HG03135 (cell line): ENCODE results near the gene ARHGDIB.

Experiments used
- ATAC-seq: cut with Tn5 transposase; IDR thresholded peaks from one replicate; pipeline ENCODE4 v1.9.1; 2021; ENCODE audit warnings: mild to moderate bottlenecking, moderate library complexity; ENCODE audit not compliant: unreplicated experiment

The ARHGDIB gene

DNA sequence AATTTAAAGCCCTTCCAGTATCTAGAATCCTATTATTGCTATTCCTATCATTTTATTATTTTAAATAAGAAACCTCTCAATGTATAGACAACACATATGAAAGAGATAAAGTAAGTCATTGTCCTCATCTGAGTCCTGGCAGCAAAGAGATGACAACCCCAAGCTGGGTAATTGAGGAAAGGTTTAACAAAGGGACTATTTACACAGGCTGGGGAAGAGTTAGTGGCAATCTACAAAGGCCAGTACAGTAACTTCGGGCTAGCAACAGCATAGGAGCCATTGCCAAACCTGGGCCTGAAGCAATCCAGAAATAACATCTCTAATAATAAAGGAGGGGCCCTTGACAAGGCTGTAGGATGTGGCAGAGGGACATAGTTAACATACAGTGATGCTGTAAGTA lies 22.6 kb upstream of the ARHGDIB start:
- ATAC-seq, result no peak

DNA sequence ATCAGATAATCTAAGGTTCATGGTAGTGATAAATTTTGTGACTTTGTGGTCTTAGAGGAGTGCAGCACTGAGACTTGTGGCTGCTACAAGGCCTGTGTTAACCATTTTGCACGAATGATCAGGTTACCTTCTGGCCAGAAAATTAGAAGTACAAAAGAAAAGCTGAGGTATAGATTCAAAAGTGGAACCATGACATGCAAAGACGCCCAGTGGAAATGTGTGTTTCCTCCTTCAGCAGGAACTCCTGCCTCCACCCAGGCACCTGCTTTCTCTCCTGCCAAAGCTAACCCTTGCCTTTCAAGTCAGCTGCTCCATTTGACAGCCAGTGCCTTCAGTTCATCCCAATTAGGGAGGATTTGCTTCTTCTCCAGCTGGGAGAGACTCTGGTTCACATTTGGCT lies 21.6 kb upstream of the ARHGDIB start:
- no peak for ATAC-seq

DNA sequence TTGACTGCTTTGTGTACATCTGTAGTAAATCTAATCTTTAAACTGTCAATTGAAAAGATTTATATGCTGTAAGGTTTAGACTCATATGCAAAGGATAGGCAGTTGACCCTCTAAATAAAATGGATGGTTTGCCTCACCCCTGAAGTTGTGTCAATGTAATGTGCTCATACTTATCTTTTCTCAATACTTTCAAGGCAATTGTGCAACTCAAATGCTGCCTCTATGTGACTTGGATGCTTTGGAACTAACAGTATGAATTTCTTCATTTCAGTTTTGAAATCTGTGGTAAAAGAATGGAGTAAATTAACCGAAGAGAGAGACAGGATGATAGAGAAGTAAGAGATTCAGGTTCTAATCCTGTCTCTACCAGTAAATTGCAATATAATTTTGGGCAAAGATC lies 21.2 kb upstream of the ARHGDIB start:
- ATAC-seq, result no peak

DNA sequence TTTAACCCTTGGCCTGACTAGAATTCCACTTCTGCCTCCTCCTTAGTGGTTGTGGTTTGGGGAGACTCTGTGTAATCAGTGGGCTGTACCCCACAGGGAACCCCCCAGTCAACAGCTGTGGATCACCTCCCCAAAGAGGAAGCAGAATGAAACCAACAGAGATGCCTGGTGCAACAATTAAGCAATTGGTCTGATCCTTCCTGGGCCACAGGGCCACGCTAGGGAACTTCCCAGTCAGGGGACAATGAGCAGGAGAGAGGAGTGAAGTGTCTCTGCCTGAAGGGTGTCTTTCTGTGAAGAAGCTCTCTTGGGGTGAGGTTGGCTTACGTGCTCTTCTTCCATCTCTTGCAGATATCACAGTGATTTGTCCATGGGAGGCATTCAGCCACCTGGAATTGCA lies 19.6 kb upstream of the ARHGDIB start:
- ATAC-seq, result no peak

DNA sequence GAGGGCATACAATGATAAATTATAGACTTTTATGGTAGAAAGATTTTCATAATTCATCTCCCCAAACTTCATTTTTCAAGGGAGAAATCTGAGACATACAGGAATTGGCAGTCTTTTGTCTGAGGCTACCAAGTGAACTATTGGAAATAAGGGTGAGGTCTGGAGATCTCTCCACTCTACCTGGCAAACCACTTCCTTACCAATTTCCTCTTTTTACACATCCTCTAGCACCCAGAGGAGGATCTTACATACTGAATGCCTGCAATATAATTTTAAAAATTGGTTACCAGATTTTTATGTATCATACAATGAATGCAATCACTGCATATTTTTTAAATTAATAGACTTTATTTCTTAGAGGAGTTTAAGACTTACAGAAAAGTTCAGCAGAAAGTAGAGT lies 18.1 kb upstream of the ARHGDIB start:
- no peak for ATAC-seq

DNA sequence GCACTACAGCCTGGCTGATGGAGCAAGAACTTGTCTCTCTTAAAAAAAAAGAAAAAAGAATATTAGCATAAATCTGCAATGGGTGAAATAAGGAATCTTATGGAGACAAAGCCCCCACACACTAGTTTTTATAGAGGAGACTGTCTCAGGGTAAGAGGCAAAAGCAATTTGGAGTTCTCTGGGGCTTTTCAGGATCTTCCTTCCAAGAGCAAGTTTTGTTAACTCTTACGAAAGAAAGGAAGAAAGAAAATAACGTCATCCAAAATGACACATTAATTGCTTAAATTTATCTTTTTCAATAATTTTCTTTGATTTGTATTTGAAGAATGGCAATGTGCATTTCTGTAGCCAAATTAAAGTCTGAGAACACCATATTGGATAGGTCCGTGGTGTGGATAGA lies 15.3 kb upstream of the ARHGDIB start:
- no peak for ATAC-seq

DNA sequence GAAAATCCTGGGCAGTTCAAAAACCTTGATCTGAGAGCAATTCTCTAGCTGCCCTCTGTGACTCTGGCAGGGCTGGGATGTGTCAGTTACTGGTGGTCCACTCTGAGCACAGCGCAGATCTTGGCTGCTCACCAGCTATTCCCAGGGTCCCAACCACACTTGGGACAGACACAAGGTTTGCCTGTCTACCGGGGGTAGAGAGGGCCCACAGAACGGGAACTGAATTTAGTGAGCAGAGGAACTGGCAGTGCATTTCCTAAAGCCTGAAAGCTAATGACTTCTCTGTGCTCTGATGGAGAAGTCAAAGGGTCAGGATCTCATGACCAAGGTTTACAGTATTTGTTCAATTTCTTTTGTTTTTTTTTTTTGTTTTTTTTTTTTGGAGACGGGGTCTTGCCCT lies 14.1 kb upstream of the ARHGDIB start:
- ATAC-seq, result no peak

DNA sequence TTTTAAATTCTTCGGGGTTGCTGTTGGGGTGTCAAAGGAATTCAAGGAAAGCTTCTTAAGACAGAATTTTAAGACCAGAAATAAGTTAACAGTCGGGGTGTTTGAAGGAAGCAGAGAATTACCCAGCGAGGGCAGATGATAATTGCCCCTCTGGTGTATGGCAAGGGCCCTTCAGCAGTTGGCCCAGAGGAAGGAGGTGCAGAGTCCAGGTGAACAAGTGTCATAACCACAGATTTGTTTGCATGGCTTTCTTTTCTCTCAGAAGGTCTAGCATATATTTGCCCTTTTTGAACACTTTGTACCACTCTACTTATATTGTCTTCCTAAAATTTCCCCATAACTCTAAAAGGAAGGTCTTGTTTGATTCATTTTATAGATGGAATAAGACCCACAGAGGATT lies 13.2 kb upstream of the ARHGDIB start:
- no peak for ATAC-seq

DNA sequence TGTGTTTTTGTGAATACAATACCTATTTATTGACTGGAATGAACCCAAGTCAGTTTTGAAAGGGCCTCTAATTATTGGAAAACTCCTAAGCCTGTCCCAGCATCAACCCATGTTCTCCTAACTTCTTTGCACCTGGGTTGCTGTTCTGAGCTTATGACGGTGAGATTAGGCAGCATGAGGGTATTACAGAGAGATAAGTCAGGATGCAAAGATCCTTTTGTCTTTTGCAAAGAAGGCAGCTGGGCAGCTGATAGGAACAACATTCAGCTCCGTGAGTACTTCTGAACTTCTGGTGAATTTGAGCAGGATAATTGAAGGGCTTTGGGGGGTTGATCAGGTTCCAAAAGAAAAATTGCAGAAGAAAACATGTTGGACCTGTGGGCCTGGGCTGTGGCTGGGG lies 11.4 kb upstream of the ARHGDIB start, which contains the start of gene PDE6H:
PDE6H (plus strand) TSS at position 227 of the 400 bp plus-strand sequence. CDS start 4,971 bp downstream, outside the sequence.
- ATAC-seq, result no peak

DNA sequence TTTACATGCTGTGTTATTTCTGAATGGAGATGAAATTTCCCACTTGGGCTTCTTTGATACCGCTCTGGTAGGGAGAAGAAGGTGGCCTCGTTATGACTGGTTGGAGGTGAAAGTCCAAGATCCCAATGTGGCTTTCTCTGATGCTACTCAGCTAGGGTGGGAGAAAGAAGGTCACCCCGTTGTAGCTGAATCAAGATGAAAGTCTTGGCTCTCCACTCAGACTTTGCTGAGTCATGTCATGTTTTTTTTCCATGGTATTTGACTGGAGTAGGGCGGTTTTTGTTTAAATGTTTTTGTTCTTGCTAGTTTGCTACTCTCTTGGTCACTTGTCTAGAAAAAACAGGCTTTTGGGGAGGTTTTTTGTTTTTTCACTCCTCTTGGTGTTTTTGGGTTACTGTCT lies 9.1 kb upstream of the ARHGDIB start:
- ATAC-seq, result no peak

DNA sequence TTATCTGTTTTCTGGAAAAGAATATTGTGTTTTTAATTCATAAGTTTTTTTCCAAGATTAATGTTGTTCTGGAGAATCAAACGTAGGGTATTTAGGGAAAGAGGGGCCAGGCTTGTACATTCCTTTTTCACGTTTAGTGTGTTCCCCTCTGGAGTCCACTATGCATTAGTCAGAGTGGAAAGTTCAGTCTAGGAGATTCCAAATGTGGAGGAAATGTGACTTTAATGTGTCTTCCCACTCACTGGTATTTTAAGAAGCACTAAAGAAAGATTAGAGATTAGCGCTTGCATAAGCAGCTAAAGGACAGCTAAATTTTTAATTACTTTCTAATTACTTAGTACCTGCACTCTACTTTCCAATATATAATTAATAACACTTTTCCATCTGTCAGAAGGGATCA lies 7.1 kb upstream of the ARHGDIB start:
- ATAC-seq, result no peak

DNA sequence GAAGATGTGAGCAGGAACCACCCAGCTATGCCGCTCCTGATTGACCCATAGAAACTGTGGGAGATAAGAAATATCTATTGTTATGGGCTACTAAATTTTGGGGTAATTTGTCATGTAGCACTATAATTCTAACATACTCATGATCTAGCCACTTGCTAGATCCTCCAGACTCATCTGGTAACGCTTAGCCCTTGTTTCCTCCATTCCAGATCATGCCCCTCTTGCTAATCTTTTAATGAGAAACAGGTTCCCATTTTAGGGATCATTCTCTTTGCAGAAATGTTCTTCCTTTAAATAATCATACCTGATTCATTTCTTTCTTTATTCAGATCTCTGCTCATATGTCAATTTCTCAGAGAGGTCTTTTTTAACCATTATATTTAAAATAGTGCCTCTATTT lies 3.8 kb upstream of the ARHGDIB start:
- no peak for ATAC-seq

DNA sequence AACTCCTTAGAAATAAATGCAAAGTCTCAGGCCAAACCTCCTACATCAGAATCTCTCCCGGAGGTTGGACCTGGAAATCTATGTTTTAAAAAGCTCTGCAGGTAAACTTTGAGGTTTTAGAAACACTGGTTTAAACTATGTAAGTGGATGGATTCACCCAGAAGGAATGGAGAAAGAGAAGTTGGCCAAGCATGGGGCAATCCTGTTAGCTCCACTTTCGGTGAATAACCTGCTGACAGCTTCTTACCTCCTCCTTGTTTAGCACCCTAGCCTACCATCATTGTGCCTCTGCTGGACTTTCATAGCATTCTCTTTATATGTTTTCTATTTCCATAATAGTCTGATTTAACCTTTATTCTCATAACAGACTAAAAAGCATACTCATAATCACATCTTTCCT lies 3.0 kb upstream of the ARHGDIB start:
- no peak for ATAC-seq

DNA sequence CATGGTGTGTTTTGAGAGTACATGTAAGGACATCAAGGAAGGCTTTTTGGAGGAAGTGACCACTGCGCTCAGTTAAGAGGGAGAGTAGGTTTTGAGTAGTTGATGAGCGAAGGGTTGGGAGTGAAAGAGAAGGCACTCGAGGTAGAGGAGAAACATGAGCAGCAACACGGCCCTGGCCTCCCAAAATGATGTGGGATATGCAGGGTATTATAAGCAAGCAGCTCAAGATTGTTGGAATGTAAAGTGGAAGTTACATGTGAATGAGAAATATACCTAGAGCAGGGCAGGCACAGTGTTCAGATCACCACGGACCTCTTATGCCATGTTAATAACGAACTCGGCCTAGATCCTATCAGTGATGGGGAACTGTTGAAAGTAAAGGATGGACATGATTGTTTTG lies 2.1 kb upstream of the ARHGDIB start:
- no peak for ATAC-seq

DNA sequence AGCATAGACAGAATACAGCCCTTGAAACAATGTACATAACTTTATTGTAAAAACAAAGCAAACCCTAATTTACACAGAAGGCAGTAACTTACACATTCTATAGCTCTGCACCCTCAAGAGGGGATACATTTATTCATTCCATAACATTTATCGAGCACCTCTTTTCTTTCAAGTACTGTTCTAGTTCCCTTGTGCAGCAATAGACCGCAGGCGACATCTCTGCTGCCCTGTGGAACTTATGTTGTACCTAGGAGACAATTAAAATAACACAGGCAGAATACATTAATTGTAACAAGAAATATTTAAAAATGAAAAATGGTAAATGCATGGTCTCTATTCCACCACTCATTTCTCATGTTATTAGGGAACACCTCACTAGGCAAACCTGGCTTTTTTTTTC lies 1.4 kb upstream of the ARHGDIB start:
- ATAC-seq, result no peak

DNA sequence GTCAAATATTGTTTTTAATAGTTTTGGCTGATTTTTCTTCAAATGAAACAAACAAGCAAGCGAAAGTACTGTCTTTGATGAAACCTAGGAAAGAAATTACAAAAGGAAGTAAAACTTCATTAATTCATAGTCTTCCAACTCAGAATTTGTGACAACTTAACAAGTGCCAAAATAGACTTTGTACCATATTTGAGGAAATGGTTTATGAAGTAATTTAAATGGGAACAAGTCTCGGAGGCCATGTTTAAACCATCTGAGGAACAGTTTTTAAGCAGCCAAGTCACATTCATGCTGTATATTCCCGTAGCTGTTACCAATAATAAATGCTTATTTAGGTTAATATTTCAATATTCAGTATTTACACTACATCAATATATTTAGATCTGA lies 745 bp upstream of the ARHGDIB start:
- ATAC-seq, result no peak

DNA sequence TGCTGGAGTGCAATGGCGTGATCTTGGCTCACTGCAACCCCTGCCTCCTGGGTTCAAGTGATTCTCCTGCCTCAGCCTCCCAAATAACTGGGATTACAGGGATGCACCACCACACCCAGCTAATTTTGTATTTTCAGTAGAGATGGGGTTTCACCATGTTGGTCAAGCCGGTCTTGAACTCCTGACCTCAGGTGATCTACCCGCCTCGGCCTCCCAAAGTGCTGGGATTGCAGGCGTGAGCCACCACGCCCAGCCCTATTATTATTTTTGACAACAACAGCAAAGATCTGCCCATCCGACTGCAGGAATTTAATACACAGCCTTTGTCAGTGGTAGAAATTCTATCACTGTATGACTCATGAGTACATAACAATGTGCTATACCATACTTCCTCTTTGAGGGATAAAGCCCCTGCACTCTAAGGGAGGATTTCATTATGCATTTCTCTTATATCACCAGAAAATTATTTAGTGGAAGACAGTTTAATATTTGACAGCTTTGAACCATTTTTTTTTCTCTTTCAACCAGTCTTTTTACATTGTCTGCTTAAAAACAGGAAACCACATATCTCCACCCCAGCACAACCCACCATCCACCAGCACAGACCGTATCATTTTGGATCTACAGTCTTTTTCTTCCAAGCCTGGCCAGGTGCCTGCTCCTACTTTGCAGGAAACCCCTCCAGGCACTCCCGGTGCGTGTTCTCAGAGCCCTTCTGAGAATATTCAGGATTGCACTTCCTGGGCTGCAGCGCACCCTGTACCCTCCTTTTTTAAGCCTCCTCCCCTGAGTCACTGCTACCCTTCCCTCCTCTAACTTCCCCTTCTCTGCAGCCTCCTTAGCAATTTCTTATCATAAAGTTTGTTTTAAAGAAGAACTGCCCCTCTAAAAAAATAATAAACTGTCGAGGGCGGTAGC lies 594 bp downstream of the ARHGDIB start:
- peak; percentile 42 for ATAC-seq

DNA sequence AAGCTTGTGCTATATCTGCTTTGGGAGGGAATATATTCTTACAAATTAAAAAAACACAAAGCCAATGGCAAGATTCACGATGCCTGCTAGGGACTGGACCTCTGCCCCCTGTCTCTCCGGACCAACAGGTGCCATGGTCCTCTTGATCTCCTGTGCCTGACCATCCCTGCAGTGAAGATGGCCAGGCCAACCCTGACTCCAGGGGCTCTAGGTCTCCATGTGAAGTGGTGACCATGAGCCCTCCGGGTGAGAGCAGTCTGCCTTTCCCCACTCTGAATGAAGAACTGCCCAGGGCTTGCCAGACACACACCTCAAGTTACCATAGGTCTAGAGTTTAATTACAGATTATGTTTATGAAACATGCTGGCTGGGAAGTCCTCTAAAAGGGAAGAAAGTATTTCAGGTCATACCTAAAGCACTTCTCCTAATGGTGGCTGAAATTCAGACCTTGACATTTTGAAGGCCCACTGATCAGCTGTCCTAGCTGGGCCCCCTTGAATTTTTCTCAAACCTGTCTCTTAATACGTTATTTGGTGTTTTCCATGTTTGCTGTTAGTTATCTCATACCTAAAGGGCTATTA lies 1.4 kb downstream of the ARHGDIB start:
- ATAC-seq, result no peak

DNA sequence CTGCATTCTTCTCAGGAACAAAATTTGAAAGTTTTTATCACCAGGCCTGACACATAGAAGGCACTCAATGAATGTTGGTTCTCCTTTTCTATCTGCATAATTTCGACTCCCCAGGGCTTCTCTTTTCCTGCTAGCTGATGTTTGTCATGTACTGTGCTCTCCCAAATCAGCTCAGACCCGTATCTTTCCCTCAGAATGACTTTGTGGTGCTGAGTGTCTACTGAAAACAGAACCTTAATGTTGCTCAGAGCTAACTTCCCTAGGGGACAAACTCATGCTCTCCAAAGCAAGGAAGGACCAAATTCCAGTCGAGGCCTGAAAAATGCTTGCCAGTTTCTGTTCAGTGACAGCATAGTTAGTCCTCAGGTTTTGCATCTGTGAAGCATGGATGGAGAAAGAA lies 1.9 kb downstream of the ARHGDIB start:
- ATAC-seq, result no peak

DNA sequence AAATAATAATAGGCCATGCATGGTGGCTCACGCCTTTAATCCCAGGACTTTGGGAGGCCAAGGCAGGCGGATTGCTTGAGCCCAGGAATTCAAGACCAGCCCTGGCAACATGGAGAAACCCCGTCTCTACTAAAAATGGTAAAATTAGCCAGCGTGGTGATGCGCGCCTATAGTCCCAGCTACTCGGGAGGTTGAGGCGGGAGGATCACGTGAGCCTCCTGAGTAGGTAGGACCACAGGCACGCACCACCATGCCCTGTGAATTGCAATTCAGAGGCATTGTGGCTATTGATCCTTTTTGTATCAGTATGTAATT lies 2.3 kb downstream of the ARHGDIB start:
- ATAC-seq, result no peak

DNA sequence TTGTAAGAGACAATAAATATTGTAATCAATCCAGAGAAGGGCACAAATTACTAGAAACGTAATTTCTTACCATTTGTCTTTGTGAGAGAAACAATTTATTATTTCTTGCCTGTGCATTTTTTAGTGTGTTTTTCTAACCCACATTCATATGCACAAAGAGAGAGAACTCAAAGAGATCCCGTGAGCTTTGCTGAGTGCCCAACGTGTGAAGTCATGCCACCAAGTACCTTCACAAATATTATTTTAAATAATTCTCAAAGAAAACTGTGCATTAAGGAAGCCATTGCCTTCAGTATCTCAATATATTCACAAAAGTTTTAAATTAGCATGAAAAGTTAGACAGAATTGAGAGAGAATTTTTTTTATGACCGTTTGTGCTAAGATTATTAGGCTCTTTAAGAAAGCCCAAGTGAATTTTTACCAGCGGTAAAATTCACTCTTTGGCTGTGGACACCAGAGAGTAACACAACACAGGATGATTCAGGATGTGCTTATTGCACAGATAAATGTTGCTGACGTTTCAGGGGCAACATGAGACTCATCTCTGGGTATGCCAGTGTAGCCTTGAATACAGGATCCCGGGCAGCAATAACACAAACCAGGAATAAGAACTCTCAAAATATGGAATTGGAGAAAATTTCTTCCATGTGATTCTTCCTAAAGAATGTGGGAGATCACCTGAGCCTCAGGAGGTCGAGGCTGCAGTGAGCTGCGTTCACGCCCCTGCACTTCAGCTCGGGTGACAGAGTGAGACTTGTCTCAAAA lies 2.9 kb downstream of the ARHGDIB start:
- ATAC-seq, result no peak

DNA sequence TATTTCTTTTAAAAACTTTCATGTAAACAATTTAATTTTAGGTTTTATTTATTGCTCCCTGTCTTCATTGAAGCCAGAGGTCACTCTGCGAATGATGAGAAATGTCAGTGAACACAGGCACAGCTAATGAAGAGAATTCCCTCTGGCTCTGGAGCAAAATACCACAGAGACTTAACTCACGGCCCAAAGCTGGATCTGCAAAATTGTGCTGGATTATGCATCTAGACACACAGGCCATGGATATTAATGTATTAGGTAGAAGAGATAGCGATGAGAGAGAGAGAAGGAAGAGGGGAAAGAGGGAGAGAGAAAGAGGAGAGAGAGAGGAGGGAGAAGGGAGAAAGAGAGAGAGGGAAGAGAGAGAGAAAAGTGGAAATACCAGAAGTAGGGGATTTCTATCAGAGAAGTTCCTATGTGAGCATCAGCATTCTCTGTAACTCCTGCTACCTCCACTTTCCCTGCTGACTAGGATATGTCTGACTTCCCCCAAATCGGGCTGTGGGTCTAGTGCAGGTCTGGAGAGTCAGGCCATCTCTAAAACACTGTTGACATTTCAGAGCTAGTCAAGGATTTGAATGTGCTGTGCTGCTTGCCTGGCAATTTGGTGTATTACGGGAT lies 3.7 kb downstream of the ARHGDIB start:
- no peak for ATAC-seq
